ENCODE measurements around the gene PAK2.

- no peak for TF ChIP-seq TCF7L2 (IDR thresholded peaks at IDR 0.05; ENCODE audit: borderline replicate concordance, extremely low read depth, insufficient read depth, insufficient read length)
- TF ChIP-seq CTCF (IDR thresholded peaks at IDR 0.05 in 2 of 3, conservative IDR thresholded peaks at IDR 0.05 in 1 of 3; ENCODE audit: borderline replicate concordance in 1 of 3, insufficient read depth in 1 of 3, low read depth in 2 of 3, low read length in 2 of 3), result no peak
- no peak for TF ChIP-seq YY1 (IDR thresholded peaks at IDR 0.05; ENCODE audit: extremely low read depth, insufficient replicate concordance, low read depth, low read length)
These were observed 33.3 kb upstream of the PAK2 start for GRCh38 chr3:196706327-196706726.

Measured in HCT116 (cell line).